ENCODE measurements around the gene PRLHR. TPM values are rescaled to one million over a fixed set of nuclear protein-coding genes. Genes with fewer than 3 reads are reported as not detected.

Gene PRLHR
- total and polyA plus RNA-seq, 2 of the 13 experiments (the other 11 are each of a cell fraction or from before 2014, with no cell fraction given) = not detected

- no peak for TF ChIP-seq ZBTB39 (CRISPR knock-in tag; IDR thresholded peaks at IDR 0.05)
- TF ChIP-seq SIX4 (CRISPR knock-in tag; IDR thresholded peaks at IDR 0.05) = no peak
- no peak for TF ChIP-seq ZBTB21 (CRISPR knock-in tag; IDR thresholded peaks at IDR 0.05)
- TF ChIP-seq HMG20B (CRISPR knock-in tag; conservative IDR thresholded peaks at IDR 0.05) = no peak
- no peak for TF ChIP-seq ZMAT5 (CRISPR knock-in tag; IDR thresholded peaks at IDR 0.05; ENCODE audit: borderline replicate concordance, low read depth)
- TF ChIP-seq KLF13 (CRISPR knock-in tag; IDR thresholded peaks at IDR 0.05) = no peak
- TF ChIP-seq NFKBIZ (CRISPR knock-in tag; IDR thresholded peaks at IDR 0.05) = no peak
- TF ChIP-seq EP300 (IDR thresholded peaks at IDR 0.05; ENCODE audit: low read depth in 2 of 2, low read length in 2 of 2) = no peak
- no peak for TF ChIP-seq EP300 (CRISPR knock-in tag; IDR thresholded peaks at IDR 0.05; ENCODE audit: borderline replicate concordance)
- no peak for TF ChIP-seq ZNF496 (CRISPR knock-in tag; IDR thresholded peaks at IDR 0.05; ENCODE audit: insufficient replicate concordance)
- no peak for TF ChIP-seq ASH2L (IDR thresholded peaks at IDR 0.05; ENCODE audit: insufficient read length, low read depth, low read length)
- TF ChIP-seq CSRNP1 (CRISPR knock-in tag; IDR thresholded peaks at IDR 0.05) = no peak
Measured at GRCh38 chr10:118543714-118544400, 51.6 kb downstream of the PRLHR start (continued).

All from HepG2 (cell line).